Vagina (tissue), 2 donors: Measurements from ENCODE around the gene FAM53B.

ENCODE experiments used
- CTCF ChIP-seq, 3 experiments: fragments of 450-650 bp in 2 of 3; fragments of 200-600 bp in 1 of 3; sonication (generic) in 1 of 3; IDR thresholded peaks; one replicate each; pipeline ENCODE4 v1.5.1; 2017 to 2019; ENCODE audit warnings: antibody characterized with exemption in 3 of 3, mild to moderate bottlenecking in 2 of 3, moderate library complexity in 2 of 3
- POLR2A ChIP-seq, 2 donors: fragments of 450-650 bp; IDR thresholded peaks; one replicate each; pipeline ENCODE4 v1.6.1; 2017; ENCODE audit warnings: antibody characterized with exemption in 2 of 2, mild to moderate bottlenecking in 2 of 2, moderate library complexity in 2 of 2
- POLR2AphosphoS5 ChIP-seq, 2 donors: sonication (generic); formaldehyde crosslinking; IDR thresholded peaks; one replicate each; pipeline ENCODE4 v1.9.0; 2017; ENCODE audit warnings: antibody characterized with exemption in 2 of 2, mild to moderate bottlenecking in 2 of 2, low read depth in 1 of 2; ENCODE audit not compliant: insufficient read depth in 1 of 2

GRCh38 chr10:124632566-124632965 lies 111.6 kb downstream of the FAM53B start:
- TF ChIP-seq POLR2A (IDR thresholded peaks at IDR 0.05) (no peak), POLR2AphosphoS5 (IDR thresholded peaks at IDR 0.05; ENCODE audit: insufficient read depth in 1 of 2, low read depth in 1 of 2) (no peak), CTCF (IDR thresholded peaks at IDR 0.05) (no peak)
